Measurements from ENCODE around the gene MARS2.
"Not testable (repeated sequence)": the region's sequence is repeated elsewhere in the genome, so short reads cannot be mapped to it uniquely, and the experiment has no call there.

MARS2 gene

DNA sequence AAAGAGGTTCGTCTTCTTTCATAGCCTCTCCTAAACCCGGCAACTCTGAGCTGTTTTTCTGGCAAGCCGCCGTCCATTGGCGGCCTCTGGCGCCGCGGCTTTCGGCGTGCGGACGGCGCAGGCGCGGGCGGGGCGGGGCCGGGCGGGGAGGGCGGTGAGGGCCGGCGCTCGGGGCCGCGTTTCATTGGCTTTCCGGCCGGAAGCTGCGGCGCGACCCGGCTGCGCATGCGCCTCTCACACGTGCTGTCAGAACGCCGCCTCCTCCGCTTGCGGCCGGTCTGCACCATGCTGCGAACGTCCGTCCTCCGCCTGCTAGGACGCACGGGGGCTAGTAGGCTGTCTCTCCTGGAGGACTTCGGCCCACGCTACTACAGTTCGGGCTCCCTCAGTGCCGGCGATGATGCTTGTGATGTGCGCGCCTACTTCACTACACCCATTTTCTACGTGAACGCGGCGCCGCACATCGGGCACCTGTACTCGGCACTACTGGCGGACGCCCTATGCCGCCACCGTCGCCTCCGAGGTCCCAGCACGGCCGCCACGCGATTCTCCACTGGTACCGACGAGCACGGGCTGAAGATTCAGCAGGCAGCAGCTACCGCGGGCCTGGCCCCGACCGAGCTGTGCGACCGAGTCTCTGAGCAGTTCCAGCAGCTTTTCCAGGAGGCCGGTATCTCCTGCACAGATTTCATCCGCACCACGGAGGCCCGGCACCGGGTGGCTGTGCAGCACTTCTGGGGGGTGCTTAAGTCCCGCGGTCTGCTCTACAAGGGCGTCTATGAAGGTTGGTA is at the start of gene MARS2:
TSS of gene MARS2 (plus strand) at position 249 of the 791 bp plus-strand sequence. CDS start at position 286, 37 bp downstream.
- peak; percentile 80 to 87 for DNase-seq (ENCODE audit: low read depth in 2 of 2, low spot score in 1 of 2)

- no peak for DNase-seq (ENCODE audit: low read depth in 2 of 2, low spot score in 1 of 2)
Observed at GRCh38 chr2:197657562-197657961, 47.6 kb upstream of the MARS2 start.

- DNase-seq (ENCODE audit: low read depth in 2 of 2, low spot score in 1 of 2) = no peak
Observed at GRCh38 chr2:197661626-197662025, 43.5 kb upstream of the MARS2 start.

DNA sequence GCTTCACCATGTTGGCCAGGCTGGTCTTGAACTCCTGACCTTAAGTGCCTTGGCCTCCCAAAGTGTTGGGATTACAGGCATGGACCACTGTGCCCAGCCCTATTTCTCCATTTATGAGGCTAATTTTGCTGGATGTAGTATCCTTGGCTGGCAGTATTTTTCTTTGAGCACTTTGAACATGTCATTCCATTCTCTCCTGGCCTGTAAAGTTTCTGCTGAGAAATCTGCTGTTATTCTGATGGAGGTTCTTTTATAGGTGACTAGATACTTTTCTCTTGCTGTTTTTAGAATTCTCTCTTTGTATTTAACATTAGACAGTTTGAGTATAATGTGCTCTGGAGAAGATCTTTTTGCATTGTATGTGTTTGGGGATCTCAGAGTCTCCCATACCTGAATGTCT is 38.9 kb upstream of the MARS2 start:
- no peak for DNase-seq (ENCODE audit: low read depth in 2 of 2, low spot score in 1 of 2)

- DNase-seq (ENCODE audit: low read depth in 2 of 2, low spot score in 1 of 2) = no peak
Observed at GRCh38 chr2:197668296-197668695, 36.9 kb upstream of the MARS2 start.

DNA sequence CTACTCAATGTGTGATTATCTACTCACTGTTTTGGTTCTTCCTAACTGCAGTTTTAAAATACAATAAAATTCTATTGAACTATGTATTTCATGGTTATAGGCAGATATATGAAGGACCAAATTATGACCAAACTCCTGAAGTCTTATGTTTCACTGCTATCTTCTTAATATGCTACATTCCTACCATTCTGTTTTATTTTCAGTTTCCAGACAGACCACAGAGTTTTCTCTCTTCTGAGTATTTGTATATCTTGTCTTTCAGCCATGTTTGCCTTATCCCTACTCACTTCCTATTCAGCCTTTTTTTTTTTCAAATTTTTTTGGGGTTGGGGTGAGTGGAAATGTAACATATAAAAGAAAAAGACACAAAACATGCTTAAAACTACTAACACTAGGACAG is 36.1 kb upstream of the MARS2 start:
- no peak for DNase-seq (ENCODE audit: low read depth in 2 of 2, low spot score in 1 of 2)

- no peak for DNase-seq (ENCODE audit: low read depth in 2 of 2, low spot score in 1 of 2)
Observed at GRCh38 chr2:197672371-197672893, 32.7 kb upstream of the MARS2 start.

GRCh38 chr2:197673106-197673505 is 32.1 kb upstream of the MARS2 start:
- no peak for DNase-seq (ENCODE audit: low read depth in 2 of 2, low spot score in 1 of 2)

- DNase-seq (ENCODE audit: low read depth in 2 of 2, low spot score in 1 of 2) = no peak
Observed at GRCh38 chr2:197673606-197674005, 31.6 kb upstream of the MARS2 start.

- no peak for DNase-seq (ENCODE audit: low read depth in 2 of 2, low spot score in 1 of 2)
Observed at GRCh38 chr2:197674060-197674459, 31.1 kb upstream of the MARS2 start.

GRCh38 chr2:197674591-197674990 is 30.6 kb upstream of the MARS2 start:
- DNase-seq (ENCODE audit: low read depth in 2 of 2, low spot score in 1 of 2) = no peak

DNA sequence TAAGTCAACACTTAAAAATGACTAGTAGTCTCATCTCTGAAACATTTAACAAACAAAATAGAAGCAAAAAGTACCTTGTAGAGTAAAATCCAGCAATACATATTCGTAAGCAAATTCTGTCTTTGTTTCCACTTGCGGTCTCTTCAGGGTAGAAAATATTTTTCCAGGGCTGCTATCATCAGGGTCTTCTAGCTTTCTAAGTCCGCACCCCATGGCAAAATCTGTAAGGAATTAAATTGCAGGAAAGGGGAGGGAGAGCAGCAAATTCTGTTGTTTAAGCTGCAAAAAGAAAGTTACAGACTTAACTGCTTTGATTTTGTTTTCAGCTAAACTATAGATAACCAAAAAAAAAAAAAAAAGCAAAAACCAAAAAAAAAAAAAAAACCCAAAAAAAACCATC is 29.9 kb upstream of the MARS2 start, which contains the start of gene RFTN2:
TSS of gene RFTN2 (minus strand) at position 342 of the 400 bp plus-strand sequence. CDS start at position 213, 129 bp downstream.
- DNase-seq (ENCODE audit: low read depth in 2 of 2, low spot score in 1 of 2) = no peak

DNA sequence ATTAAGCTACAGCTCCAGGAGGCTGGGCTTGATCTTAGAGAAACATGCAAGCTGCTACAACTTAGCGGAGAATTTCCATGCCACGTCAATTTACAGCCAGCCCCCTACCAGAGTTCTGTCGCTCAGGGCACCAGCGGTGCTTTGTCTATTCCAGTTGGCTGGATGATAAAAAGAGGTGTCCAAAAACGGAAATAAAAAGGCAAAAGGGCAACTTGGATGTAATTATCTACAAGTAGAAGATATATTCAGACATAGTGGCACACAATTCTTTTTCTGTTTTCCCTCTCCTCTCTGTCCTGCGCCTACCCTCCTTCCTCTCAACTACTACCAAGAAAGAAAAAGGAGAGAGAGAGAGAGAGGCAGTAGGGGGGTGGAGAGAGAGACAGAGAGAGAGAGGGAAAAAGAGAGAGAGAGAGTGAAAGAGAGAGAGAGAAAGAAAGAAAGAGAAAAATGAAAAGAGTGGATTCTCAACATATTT is 29.4 kb upstream of the MARS2 start:
- no peak for DNase-seq (ENCODE audit: low read depth in 2 of 2, low spot score in 1 of 2)

DNA sequence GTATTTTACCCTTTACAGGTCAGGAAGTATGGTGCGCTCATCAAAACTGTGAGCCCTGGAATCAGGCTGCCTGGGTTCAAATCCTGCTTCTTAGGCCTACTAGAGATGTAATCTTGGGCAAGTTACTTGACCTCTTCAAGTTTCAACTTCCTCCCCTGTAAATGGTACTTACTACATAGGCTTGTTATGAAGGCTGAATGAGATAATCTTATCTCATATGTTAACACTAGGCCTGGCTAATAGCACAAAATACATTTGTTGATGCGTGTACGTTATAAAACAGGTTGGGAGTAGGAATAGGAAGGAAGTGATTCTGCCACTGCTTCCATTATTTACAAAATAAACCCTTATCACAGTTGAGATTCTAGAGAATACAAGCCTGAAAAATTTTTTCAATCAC is 28.1 kb upstream of the MARS2 start:
- DNase-seq (ENCODE audit: low read depth in 2 of 2, low spot score in 1 of 2) = no peak

DNA sequence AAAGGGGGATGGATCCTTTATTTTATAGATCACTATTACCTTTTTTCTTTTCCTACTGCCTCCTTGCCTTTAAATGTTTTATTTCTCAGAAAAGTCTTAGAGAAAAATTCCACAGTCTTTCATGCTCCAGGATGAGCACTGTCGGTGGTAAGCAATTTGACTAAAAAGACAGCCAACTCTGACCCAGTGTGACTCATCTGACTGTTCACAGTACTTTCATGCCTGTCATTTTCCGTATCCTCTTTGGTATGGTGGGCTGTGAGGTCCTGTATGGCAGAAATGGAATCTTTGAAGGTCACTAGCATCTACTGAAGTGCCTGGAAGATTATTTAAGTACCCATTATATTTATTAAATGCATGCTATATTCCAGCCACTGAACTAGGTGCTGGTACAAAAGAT is 27.7 kb upstream of the MARS2 start:
- DNase-seq (ENCODE audit: low read depth in 2 of 2, low spot score in 1 of 2) = no peak

GRCh38 chr2:197695206-197695605 is 10.0 kb upstream of the MARS2 start:
- not testable (repeated sequence) for DNase-seq (ENCODE audit: low read depth in 2 of 2, low spot score in 1 of 2)

- DNase-seq (ENCODE audit: low read depth in 2 of 2, low spot score in 1 of 2) = not testable (repeated sequence)
Observed at GRCh38 chr2:197695971-197696370, 9.2 kb upstream of the MARS2 start.

DNA sequence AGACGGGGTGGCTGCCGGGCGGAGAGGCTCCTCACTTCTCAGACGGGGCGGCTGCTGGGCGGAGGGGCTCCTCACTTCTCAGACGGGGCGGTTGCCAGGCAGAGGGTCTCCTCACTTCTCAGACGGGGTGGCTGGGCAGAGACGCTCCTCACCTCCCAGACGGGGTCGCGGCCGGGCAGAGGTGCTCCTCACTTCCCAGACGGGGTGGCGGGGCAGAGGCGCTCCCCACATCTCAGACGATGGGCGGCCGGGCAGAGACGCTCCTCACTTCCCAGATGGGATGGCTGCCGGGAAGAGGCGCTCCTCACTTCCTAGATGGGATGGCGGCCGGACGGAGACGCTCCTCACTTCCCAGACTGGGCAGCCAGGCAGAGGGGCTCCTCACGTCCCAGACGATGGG is 8.6 kb upstream of the MARS2 start:
- not testable (repeated sequence) for DNase-seq (ENCODE audit: low read depth in 2 of 2, low spot score in 1 of 2)

GRCh38 chr2:197699724-197700123 is 5.4 kb upstream of the MARS2 start:
- DNase-seq (ENCODE audit: low read depth in 2 of 2, low spot score in 1 of 2) = not testable (repeated sequence)

GRCh38 chr2:197700960-197701359 is 4.2 kb upstream of the MARS2 start:
- DNase-seq (ENCODE audit: low read depth in 2 of 2, low spot score in 1 of 2) = no peak

DNA sequence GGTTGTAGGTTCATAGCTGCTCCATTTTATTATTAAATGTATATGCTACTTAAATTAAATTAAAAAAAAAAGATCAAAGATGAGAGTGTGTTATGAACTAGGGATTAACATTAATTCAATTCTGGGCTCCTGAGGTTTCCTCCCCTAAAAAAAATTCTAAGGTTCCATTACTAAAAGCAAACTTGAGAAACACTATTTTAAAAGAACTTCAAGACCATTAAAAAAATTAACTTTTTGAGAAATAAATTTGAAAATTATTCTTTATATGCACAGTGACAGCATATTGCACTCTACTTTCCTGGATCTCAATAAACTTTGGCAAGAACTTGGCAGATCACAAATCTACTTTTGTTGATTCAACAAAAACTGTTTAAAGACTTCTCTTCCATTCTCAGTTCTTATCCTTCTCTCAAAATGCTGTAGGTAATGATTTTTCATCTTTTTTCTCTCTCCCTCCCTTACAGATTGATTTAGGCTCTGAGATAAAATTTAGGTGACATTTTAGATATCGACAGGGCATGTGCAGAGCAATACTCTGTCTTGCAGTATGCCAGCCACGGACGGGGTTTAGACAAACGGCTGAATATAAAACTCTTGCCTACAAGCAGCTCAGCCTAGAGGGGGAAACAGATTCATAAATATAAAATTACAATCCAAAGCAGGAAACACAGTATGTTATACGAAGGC is 592 bp upstream of the MARS2 start:
- DNase-seq (ENCODE audit: low read depth in 2 of 2, low spot score in 1 of 2) = no peak

Data from stimulated activated CD8-positive, alpha-beta memory T cell treated with anti-CD3 and anti-CD28 coated beads, Interleukin-4, amount 100 ng/mL, for 1 hour (primary cell).